Progenitor cell of endocrine pancreas (in vitro differentiated cells): ENCODE results near the gene TMPO. TPM values are rescaled to one million over a fixed set of nuclear protein-coding genes. Genes with fewer than 3 reads are reported as not detected.
"Not testable (repeated sequence)": the region's sequence is repeated elsewhere in the genome, so short reads cannot be mapped to it uniquely, and the experiment has no call there.

Source experiments
- DNase-seq: peaks from one replicate; pipeline ENCODE4 v3.0.0; 2021; ENCODE audit warnings: low spot score; ENCODE audit not compliant: unreplicated experiment
- H3K27ac Mint-ChIP-seq: 2 replicates; pipeline ENCODE4 v1.8.0; 2021; ENCODE audit warnings: mild to moderate bottlenecking, moderate library complexity, mixed read lengths
- H3K27me3 Mint-ChIP-seq: 2 replicates; pipeline ENCODE4 v1.8.0; 2021; ENCODE audit warnings: mixed read lengths
- H3K36me3 Mint-ChIP-seq: 2 replicates; pipeline ENCODE4 v1.8.0; 2022; ENCODE audit warnings: mixed read lengths; ENCODE audit not compliant: insufficient read depth
- H3K4me1 Mint-ChIP-seq: 2 replicates; pipeline ENCODE4 v1.8.0; 2021; ENCODE audit warnings: low read depth, mixed read lengths
- H3K4me3 Mint-ChIP-seq: 2 replicates; pipeline ENCODE4 v1.8.0; 2021; ENCODE audit warnings: low read depth, mild to moderate bottlenecking, moderate library complexity, mixed read lengths
- H3K9me3 Mint-ChIP-seq: 2 replicates; pipeline ENCODE4 v1.8.0; 2021; ENCODE audit warnings: low read depth, mixed read lengths
- CTCF ChIP-seq: fragments of 200-600 bp; sonication (generic); IDR thresholded peaks from one replicate; pipeline ENCODE4 v1.5.0; 2021; ENCODE audit warnings: antibody characterized with exemption, mild to moderate bottlenecking; ENCODE audit not compliant: unreplicated experiment
- total RNA-seq: library from RNA; stranded (reverse); gene quantifications from 2 replicates; pipeline ENCODE4 v1.2.1, GENCODE V29; 2021

The TMPO gene
- total RNA-seq, 1 donor from 2014 or later: 203 TPM

GRCh38 chr12:98551787-98552186 lies 36.4 kb downstream of the TMPO start:
- H3K36me3 Mint-ChIP-seq: peaks cover 28% of the 10 kb centered on the region
- H3K4me1 Mint-ChIP-seq: no peaks in the 10 kb centered on the region
- DNase-seq: no peak
- H3K9me3 Mint-ChIP-seq: peaks cover 6% of the 10 kb centered on the region
- H3K27ac Mint-ChIP-seq: no peak overlapping the region
- no peak overlapping the region for H3K4me3 Mint-ChIP-seq
- TF ChIP-seq CTCF: no peak
- no peaks in the 10 kb centered on the region for H3K27me3 Mint-ChIP-seq

- not testable (repeated sequence) for H3K27me3 Mint-ChIP-seq, H3K36me3 Mint-ChIP-seq, H3K4me3 Mint-ChIP-seq, H3K27ac Mint-ChIP-seq, H3K4me1 Mint-ChIP-seq, DNase-seq, H3K9me3 Mint-ChIP-seq
These were observed 42.7 kb downstream of the TMPO start for GRCh38 chr12:98558097-98558496.

- Mint-ChIP-seq H3K4me3 (no peak overlapping the region), H3K9me3 (peaks cover 3% of the 10 kb centered on the region), H3K27ac (no peak overlapping the region), H3K4me1 (no peaks in the 10 kb centered on the region), H3K27me3 (no peaks in the 10 kb centered on the region), H3K36me3 (peaks cover 1% of the 10 kb centered on the region)
- TF ChIP-seq CTCF: no peak
- no peak for DNase-seq
These were observed 44.3 kb downstream of the TMPO start for GRCh38 chr12:98559666-98560065.

GRCh38 chr12:98561846-98562245 lies 46.5 kb downstream of the TMPO start:
- DNase-seq: no peak
- H3K4me1 Mint-ChIP-seq: peaks cover under 1% of the 10 kb centered on the region
- H3K27me3 Mint-ChIP-seq: no peaks in the 10 kb centered on the region
- H3K9me3 Mint-ChIP-seq: no peaks in the 10 kb centered on the region
- no peak overlapping the region for H3K27ac Mint-ChIP-seq
- TF ChIP-seq CTCF: no peak
- no peaks in the 10 kb centered on the region for H3K36me3 Mint-ChIP-seq
- no peak overlapping the region for H3K4me3 Mint-ChIP-seq

GRCh38 chr12:98572010-98572409 lies 56.6 kb downstream of the TMPO start:
- DNase-seq: no peak
- Mint-ChIP-seq H3K27ac (no peak overlapping the region), H3K36me3 (no peaks in the 10 kb centered on the region), H3K9me3 (peaks cover 3% of the 10 kb centered on the region), H3K4me1 (peaks cover 6% of the 10 kb centered on the region), H3K27me3 (no peaks in the 10 kb centered on the region), H3K4me3 (no peak overlapping the region)
- peak; percentile 45 for TF ChIP-seq CTCF

GRCh38 chr12:98574110-98574509 lies 58.7 kb downstream of the TMPO start:
- no peak overlapping the region for H3K27ac Mint-ChIP-seq
- no peak for DNase-seq
- no peaks in the 10 kb centered on the region for H3K27me3 Mint-ChIP-seq
- H3K9me3 Mint-ChIP-seq: peaks cover 3% of the 10 kb centered on the region
- no peaks in the 10 kb centered on the region for H3K36me3 Mint-ChIP-seq
- TF ChIP-seq CTCF: no peak
- H3K4me1 Mint-ChIP-seq: peaks cover 6% of the 10 kb centered on the region
- H3K4me3 Mint-ChIP-seq: no peak overlapping the region
